GM11168 (cell line): ENCODE results near the gene CCDC61.

Experiments
- in situ Hi-C: fragments of 300-500 bp; cut with MboI; formaldehyde crosslinking; loops from one replicate; pipeline ENCODE4 v1.12.0; 2022; ENCODE audit warnings: low sequenced_read_pairs; ENCODE audit not compliant: unreplicated experiment

Gene CCDC61

DNA sequence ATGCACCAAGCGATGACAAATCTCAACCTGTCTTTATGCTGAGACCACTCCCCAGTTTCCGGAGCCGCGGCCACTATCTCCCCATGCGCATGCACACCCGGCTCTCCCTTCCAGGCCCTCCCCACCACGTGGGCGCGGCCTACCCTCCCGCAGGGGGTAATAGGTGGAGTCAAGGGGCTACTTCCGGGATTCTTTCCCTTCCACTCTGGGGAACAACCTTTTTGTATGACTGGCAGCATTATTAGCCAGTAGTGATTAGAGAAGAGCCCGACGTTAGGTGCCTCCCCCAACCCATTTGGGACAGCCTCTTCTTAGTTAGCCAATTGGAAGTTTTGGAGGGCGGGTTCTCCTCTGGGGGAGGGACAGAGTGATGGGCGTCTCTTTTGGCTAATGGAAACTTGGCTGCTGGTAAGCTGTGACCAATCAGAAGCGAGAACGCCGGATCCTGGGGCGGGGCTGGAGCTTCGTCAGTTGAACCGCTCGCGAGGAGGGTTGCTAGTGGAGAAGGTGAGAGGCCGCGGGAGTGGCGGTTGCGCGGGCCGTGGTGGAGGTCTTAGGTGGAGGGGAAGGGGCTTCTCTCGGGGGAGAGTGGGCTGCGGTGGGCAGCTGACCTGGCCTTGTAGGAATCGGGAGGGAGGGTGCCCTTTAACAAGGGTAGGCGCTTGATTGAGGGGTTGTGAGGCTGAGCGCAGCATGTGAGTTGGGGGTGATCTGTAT, at the start of gene CCDC61:
CCDC61 (plus strand) TSS at position 470 of the 717 bp plus-strand sequence. CDS start 7,552 bp downstream, outside the sequence.
- in situ Hi-C loops, result no loop called here

GRCh38 chr19:45947926-45948325, 47.3 kb upstream of the CCDC61 start:
- in situ Hi-C loops, result no loop called here

DNA sequence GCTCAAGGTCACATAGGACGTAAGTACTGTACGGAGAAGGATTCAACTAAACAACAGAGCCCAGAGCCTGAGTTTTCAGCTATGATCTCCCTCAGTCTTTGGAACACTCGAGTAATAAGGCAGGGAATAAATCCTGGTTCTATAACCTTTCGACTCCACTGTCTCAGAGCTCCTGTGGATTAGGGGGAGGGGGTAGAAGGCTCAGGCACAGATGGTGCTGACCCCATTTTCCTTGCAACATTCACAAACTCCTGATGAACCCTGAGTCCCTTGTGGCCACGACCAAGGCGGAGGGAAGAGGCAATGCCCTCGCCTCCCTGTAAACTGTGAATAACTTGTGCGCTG, 43.0 kb upstream of the CCDC61 start:
- in situ Hi-C loops, result no loop called here

DNA sequence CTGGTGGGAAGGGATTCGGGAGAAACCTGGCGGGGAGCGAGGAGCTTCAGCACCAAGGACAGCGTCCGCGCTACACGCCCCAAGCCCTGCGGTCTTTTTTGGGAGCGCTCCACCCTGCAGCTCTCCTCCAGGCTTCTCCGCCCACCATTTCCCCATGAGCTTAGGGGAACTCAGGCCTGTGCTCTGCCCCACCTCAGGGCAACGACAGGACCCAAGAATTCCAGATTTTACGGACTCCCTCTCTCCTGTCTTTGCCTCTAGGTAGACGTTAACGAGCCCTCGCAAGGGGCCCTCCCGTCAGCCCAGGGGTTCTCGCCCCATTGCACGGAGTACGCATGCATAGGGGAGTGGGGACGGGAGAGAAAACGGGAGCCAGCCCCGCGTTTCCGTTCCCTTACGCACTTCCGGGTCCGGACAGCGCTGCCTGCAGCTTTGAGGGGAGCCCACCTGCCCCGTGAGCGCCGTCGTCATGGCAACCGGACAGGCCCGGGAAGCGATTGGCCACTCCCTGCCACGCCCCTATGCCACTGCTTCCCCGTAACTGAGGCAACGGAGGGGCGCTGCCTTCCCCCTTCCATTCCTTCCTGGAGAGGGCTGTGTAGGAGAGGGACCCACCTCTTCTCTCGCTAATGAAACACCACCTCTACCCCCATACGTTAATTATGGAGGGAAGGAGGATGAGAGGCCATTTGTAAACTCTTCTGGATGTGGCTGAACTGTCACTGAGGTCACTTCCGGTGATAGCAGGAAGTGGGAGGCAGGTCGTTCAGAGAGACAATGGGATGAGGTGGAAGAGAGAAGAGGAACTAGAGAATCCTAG, 42.4 kb upstream of the CCDC61 start:
- in situ Hi-C loops, result no loop called here

- in situ Hi-C loops, result no loop called here
These were observed 41.6 kb upstream of the CCDC61 start for GRCh38 chr19:45953676-45954075.

- in situ Hi-C loops, result no loop called here
These were observed 41.1 kb upstream of the CCDC61 start for GRCh38 chr19:45954156-45954555.

DNA sequence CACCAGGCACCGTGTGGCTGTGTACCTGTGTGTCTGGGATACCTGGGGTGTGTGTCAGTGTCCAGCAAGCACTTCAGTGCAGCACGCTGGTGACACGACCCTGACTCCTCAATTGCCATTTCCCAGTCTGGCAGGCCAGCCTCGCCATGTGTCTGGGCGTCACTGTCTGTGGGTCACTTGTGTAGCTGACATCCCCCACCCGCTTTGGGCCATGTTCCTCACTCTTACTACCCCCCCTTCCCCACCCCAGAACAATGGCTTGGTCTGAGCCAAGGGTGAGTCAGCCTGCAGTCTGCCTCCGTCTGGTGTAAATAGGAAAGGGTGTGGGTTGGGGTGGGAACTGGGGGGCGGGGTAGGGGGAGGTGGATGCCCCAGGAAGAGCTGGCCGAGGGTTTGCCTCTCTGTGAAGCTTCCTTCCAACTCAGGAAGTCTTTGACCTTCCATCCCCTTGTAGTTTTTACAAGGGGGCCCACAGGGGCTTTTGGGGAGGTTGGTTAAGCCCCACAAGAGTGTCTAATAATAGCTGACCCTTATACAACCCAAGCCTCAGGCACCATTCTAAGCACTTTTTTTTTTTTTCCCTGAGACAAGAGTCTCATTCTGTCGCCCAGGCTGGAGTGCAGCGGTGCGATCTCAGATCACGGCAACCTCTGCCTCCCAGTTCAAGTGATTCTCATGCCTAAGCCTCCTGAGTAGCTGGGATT, 39.2 kb upstream of the CCDC61 start:
- in situ Hi-C loops, result no loop called here

- in situ Hi-C loops, result no loop called here
These were observed 36.9 kb upstream of the CCDC61 start for GRCh38 chr19:45958320-45958719.

GRCh38 chr19:45958769-45959516, 36.3 kb upstream of the CCDC61 start:
- in situ Hi-C loops, result no loop called here

DNA sequence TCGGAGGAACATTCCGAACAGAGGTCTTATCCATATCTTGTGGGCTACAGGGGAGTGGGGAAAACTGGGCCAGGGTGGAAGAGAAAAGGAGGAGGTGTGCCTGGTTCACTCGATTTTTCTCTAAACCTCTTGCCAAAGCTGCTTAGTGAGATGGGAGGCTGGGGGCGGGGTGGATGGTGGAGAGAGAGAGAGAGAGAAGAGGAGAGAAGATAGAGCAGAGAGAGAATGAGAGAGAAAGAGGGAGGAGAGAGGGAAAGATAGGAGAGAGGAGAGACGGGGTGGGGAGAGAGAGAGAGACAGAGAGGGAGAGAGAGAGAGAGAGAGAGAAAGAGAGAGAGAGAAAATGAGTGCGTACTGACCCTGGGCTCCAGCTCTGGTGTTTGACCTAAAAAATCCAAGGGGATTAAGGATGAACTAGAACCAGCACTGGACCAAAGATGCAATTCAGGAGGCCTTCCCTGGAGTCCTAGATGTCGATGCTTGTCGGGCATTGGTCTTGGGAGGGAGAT, 35.7 kb upstream of the CCDC61 start:
- in situ Hi-C loops, result no loop called here

- in situ Hi-C loops, result no loop called here
These were observed 34.6 kb upstream of the CCDC61 start for GRCh38 chr19:45960595-45961235.

- in situ Hi-C loops, result no loop called here
These were observed 33.2 kb upstream of the CCDC61 start for GRCh38 chr19:45962021-45962420.

DNA sequence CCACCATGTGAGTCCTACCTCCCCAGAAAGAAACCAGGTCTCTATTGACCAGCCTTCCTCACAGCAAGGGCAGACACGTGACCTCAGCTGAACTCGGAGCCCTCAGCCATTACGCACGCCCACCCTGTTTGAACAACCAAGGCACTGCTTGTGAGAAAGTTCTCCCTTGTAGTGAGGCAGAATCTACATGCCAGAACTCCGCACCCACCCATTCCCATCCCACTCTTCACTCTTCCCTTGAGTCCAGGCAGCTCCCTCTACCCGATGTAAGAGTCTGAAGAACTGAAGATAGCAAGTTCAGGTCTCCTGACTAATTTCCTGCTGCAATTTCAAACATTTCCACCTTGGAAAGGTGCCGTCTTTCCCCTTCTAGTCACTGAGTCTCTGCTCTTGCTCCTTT, 28.0 kb upstream of the CCDC61 start:
- in situ Hi-C loops, result loop anchor here (5.0 kb wide), 1 partner anchor 45 kb away; no protein-coding TSS in a partner anchor

DNA sequence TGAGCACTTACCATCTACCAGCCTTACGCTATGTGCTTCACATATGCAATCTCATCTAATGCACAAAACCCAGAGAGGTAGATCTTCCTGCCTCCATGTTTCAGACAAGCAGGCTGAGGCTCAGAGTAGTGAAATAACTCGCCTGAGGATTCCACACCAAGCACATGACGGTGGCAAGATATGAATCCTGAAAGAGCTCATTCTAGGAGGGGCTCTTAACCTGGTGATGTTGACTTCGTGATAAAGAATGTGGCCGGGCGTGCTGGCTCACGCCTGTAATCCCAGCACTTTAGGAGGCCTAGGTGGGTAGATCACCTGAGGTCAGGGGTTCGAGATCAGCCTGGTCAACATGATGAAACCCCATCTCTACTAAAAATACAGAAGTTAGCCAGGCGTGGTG, 26.6 kb upstream of the CCDC61 start:
- in situ Hi-C loops, result loop anchor here (5.0 kb wide), 1 partner anchor 46 kb away; no protein-coding TSS in a partner anchor

- in situ Hi-C loops, result loop anchor here (5.0 kb wide), 1 partner anchor 47 kb away; no protein-coding TSS in a partner anchor
These were observed 25.6 kb upstream of the CCDC61 start for GRCh38 chr19:45969676-45970075.

DNA sequence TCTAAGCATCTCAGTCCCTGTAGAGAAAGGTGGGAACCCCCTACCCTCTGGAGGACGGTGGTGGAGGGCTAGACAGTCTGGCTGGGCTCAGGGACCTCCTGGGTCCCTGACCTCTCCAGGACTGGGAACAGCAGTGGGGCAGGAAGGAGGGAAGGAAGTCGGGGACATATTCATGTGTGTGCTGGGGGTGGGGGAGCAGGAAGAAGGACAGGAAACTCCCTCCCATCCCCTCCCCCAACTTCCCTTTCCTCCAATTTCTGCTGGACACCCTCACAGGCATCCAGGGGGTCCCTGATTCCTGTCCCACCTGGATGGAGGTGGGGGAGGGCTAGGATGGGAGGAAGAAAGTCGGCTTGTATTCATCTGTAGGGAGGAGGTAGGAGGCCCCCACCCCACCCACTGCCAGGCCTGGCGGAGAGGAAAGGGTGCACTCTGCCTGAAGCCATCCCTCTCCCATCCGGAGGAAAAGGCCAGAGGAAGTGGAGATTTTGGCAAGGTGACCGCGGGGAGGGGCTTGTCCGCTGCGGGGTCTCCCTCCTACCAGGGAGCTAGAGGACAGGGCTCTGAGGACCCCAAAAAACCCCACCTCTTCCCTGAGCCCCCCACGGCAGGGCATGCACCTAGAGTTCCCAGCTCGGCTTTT, 23.9 kb upstream of the CCDC61 start:
- in situ Hi-C loops, result no loop called here

- in situ Hi-C loops, result no loop called here
These were observed 23.0 kb upstream of the CCDC61 start for GRCh38 chr19:45972081-45972946.

- in situ Hi-C loops, result no loop called here
These were observed 22.2 kb upstream of the CCDC61 start for GRCh38 chr19:45972947-45973540.
